Osteocyte (in vitro differentiated cells): ENCODE results near the gene SRRM4. TPM values are rescaled to one million over a fixed set of nuclear protein-coding genes. Genes with fewer than 3 reads are reported as not detected.

Experiments used
- DNase-seq: peaks from one replicate; pipeline ENCODE4 v3.0.0; 2021; ENCODE audit warnings: mixed read lengths; ENCODE audit not compliant: unreplicated experiment; ENCODE audit errors: extremely low spot score
- H3K27ac Mint-ChIP-seq: one replicate; pipeline ENCODE4 v1.8.0; 2021; ENCODE audit warnings: mild to moderate bottlenecking, mixed read lengths; ENCODE audit not compliant: unreplicated experiment
- H3K27me3 Mint-ChIP-seq: one replicate; pipeline ENCODE4 v1.8.0; 2021; ENCODE audit warnings: mixed read lengths; ENCODE audit not compliant: unreplicated experiment
- H3K36me3 Mint-ChIP-seq: one replicate; pipeline ENCODE4 v1.8.0; 2021; ENCODE audit warnings: mixed read lengths; ENCODE audit not compliant: unreplicated experiment
- H3K4me1 Mint-ChIP-seq: one replicate; pipeline ENCODE4 v1.8.0; 2021; ENCODE audit warnings: mixed read lengths; ENCODE audit not compliant: unreplicated experiment
- H3K4me3 Mint-ChIP-seq: one replicate; pipeline ENCODE4 v1.8.0; 2021; ENCODE audit warnings: mild to moderate bottlenecking, moderate library complexity, mixed read lengths; ENCODE audit not compliant: unreplicated experiment
- H3K9me3 Mint-ChIP-seq: one replicate; pipeline ENCODE4 v1.8.0; 2021; ENCODE audit warnings: mixed read lengths; ENCODE audit not compliant: unreplicated experiment
- total RNA-seq: library from RNA; stranded (reverse); gene quantifications from 2 replicates; pipeline ENCODE4 v1.2.1, GENCODE V29; 2021
- TF ChIP-seq, protein P1 (sequence below): fragments of 200-600 bp; sonication (generic); IDR thresholded peaks from 2 replicates; pipeline ENCODE4 v1.5.0; 2021; ENCODE audit warnings: antibody characterized with exemption, mild to moderate bottlenecking, moderate library complexity

Gene SRRM4
- total RNA-seq, 1 donor from 2014 or later, result not detected

DNA sequence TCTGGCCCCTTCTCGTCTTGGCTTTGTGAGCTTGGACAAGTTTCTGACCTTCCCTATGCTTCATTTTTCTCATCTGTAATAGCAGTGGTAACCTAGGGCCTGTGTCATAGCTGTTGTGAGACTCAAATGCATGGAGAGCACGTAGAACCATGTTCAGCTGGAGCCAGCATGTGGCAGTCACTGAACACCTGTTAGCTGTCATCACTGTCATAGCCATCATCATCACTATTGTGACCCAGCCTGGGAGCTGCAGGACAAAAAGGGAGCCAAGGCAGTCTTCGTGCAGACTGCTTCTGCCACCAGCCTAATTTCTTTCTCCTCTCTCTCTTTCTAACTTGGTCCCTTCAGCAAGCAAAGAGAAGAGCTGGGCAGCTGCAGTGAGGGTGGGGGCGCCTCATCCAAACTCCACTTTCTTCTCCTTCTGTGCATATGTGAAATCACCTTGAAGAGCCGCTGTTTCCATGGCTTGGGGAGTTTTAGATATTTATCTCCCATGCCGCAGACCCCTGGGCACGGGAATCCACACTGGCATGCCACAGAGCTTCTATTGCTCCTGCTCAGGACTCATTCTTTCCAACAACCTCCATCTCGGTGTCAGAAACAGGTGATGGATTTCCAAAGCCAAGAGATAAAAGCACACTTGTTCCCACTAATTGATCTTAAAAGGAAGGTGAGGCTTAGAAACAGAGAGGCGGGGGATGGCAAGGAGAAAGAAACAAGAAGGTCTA lies 87.0 kb downstream of the SRRM4 start:
- no peak for DNase-seq
- H3K27me3 Mint-ChIP-seq, result no peaks in the 10 kb centered on the region
- no peaks in the 10 kb centered on the region for H3K4me1 Mint-ChIP-seq
- TF ChIP-seq, protein P1, sequence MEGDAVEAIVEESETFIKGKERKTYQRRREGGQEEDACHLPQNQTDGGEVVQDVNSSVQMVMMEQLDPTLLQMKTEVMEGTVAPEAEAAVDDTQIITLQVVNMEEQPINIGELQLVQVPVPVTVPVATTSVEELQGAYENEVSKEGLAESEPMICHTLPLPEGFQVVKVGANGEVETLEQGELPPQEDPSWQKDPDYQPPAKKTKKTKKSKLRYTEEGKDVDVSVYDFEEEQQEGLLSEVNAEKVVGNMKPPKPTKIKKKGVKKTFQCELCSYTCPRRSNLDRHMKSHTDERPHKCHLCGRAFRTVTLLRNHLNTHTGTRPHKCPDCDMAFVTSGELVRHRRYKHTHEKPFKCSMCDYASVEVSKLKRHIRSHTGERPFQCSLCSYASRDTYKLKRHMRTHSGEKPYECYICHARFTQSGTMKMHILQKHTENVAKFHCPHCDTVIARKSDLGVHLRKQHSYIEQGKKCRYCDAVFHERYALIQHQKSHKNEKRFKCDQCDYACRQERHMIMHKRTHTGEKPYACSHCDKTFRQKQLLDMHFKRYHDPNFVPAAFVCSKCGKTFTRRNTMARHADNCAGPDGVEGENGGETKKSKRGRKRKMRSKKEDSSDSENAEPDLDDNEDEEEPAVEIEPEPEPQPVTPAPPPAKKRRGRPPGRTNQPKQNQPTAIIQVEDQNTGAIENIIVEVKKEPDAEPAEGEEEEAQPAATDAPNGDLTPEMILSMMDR, result no peak
- H3K9me3 Mint-ChIP-seq, result peaks cover 37% of the 10 kb centered on the region
- no peak overlapping the region for H3K4me3 Mint-ChIP-seq
- no peaks in the 10 kb centered on the region for H3K36me3 Mint-ChIP-seq
- no peak overlapping the region for H3K27ac Mint-ChIP-seq

DNA sequence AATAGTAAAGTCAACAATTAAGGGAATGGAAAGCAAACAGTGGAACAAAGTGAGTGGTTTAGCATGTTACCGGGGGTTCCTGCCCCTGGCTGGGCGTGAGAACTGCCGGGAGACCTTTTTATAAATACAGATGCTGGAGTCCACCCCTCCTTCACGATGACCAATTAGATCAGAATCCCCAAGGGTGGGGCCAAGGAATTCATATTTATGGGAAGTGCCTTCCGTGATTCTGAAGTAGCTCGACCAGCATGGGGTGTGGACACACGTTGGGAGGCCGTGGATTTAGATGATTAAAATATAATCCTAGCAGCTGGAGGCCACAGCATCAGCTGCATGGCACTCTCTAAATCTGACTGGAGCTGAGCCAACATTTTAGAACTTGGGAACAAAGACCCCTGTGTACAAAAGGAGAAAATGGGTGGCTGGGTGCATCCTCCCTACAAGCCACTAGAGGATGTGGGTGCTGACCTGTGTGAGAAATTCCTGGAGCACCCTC lies 87.9 kb downstream of the SRRM4 start:
- Mint-ChIP-seq H3K27me3 (no peaks in the 10 kb centered on the region), H3K27ac (no peak overlapping the region), H3K36me3 (no peaks in the 10 kb centered on the region), H3K4me3 (no peak overlapping the region), H3K9me3 (peaks cover 31% of the 10 kb centered on the region), H3K4me1 (no peaks in the 10 kb centered on the region)
- DNase-seq, result no peak
- TF ChIP-seq, protein P1, result no peak

DNA sequence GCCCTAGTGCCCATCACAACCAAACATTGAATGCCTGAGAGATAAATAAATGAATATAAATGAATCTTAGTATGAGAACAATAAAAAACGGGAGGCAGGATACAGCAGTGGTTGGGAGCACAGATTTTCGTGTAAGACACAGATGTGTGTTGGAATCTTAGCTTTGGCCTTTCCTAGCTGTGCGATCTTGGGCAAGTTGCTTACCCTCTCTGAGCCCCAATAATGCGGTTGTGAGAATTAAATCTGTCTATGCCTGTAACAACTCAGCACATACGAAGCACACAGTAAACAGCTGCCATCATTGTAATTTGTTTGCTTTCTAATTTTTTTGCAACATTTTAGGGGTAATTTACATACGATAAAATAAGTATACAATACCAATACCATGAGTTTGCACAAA lies 89.8 kb downstream of the SRRM4 start:
- no peaks in the 10 kb centered on the region for H3K4me1 Mint-ChIP-seq
- H3K27me3 Mint-ChIP-seq, result no peaks in the 10 kb centered on the region
- no peaks in the 10 kb centered on the region for H3K36me3 Mint-ChIP-seq
- no peak overlapping the region for H3K27ac Mint-ChIP-seq
- TF ChIP-seq, protein P1, result no peak
- peaks cover 31% of the 10 kb centered on the region for H3K9me3 Mint-ChIP-seq
- no peak overlapping the region for H3K4me3 Mint-ChIP-seq
- no peak for DNase-seq

DNA sequence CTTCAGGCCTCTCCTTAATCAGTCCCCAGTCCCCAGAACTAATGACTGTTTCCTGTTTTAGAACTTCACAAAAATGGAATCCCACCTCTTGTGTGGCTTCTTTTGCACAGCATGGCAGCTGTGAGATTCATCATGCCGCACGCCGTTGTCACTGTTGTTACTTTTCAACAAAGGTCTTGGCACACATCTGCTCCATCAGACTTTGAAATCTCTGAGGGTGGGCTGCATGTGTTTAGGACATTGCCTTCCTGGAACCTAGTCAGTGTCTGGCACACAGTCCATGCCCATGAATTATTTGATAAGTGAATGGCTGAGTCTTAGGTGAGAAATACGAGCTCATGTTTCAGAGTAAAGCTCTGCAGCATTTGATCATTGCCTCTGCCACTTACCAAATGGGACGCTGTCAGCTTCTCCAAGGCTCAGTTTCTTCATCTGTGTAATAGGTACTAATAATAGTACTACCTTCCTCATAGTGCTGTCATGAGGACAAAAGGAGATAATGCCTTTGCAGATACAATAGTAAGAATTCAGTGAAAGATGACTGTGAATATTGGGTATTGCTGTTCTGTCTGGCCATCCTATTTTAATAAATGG lies 90.4 kb downstream of the SRRM4 start:
- Mint-ChIP-seq H3K4me1 (no peaks in the 10 kb centered on the region), H3K27ac (no peak overlapping the region), H3K27me3 (no peaks in the 10 kb centered on the region), H3K9me3 (peaks cover 29% of the 10 kb centered on the region), H3K36me3 (no peaks in the 10 kb centered on the region), H3K4me3 (no peak overlapping the region)
- TF ChIP-seq, protein P1, result no peak
- DNase-seq, result no peak

DNA sequence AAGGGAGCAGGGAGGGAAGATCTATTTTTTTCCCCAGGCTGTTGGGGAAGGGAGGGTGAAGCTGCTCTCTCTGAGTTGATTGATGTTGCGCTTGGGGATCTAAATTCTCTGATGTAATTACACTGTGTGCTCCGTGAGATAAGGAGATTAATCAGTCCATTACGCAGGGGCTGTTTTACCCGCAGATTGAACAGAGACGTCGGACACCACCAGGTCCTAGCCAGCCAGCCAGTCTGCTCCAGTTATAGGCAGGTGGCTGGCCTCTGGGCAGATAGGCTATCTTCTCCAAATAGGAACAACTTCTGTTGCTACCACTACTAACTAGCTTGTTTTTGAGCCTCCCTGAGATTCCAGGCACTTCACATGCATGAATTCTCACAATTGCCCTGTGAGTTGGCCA lies 91.1 kb downstream of the SRRM4 start:
- DNase-seq, result no peak
- H3K4me3 Mint-ChIP-seq, result no peak overlapping the region
- peaks cover 27% of the 10 kb centered on the region for H3K9me3 Mint-ChIP-seq
- H3K27ac Mint-ChIP-seq, result no peak overlapping the region
- TF ChIP-seq, protein P1, result no peak
- no peaks in the 10 kb centered on the region for H3K4me1 Mint-ChIP-seq
- H3K36me3 Mint-ChIP-seq, result no peaks in the 10 kb centered on the region
- no peaks in the 10 kb centered on the region for H3K27me3 Mint-ChIP-seq
